ENCODE measurements around the gene NME9.

The NME9 gene

DNA sequence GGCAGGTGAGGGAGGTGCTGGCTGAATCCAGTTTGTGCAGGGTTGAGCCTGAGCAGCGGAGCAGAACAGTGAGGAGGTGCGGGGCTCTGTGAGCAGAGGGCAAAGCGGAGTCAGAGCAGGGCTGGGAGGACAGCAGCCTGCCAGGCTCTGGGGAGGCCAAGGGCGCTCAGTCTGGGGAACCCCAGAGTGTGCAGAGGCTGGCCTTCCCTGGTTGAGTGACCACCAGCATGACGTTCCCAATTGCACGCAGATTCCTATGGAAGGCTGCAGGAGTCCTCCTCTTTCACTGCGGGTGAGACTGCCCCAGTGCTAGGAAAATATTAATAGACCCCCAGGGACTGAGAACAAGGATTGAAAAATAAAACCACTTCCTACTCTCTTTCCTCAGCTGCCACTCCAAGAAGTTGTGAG is 31.9 kb upstream of the NME9 start:
- no peak for DNase-seq

- DNase-seq = no peak
Measured at GRCh38 chr3:138360869-138361525, 31.3 kb upstream of the NME9 start.

DNA sequence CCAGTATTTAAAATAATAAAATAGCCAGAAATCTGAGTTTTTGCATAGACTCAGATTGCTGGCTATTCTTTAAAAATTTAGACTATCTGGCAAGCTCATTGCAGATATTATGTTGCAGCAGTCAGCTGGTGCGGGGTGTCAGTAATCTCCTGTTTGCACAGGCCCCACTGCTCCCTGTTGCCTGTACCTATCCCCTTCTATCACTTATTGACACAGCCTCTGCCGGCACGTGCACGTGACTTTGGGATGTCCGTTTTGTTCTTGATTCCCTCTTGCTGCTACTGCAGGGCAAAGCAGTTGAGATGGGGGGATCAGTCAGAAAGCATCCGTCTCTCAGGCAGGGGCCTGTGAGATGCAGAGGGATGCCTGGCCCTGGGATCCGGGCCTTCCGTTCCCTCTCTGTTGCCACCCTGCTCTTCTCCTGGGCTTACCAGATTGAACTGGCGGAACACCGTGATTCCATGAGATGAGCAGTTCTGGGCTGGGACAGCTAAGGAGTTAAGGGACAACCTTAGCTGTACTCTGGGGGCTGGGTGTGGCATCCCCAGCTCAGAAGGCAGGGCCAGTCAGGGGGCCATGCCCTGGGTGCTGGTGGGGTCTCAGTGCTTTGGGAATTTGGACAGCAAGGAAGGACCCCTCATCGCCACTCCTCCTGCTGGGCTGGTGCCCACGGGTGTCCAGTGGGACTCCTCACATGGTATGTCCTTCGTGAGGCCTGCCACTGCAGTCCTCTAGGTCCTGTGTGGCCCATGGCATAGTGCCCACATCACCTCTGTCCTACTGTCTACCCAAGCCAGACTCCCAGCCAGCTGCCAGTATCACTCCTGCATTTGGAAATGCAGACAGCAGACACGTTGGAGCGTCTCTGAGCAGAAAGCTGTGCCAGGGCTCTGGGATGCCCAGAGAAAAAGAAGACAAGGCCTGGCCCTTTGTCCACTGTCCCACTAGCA is 30.5 kb upstream of the NME9 start:
- DNase-seq = no peak

DNA sequence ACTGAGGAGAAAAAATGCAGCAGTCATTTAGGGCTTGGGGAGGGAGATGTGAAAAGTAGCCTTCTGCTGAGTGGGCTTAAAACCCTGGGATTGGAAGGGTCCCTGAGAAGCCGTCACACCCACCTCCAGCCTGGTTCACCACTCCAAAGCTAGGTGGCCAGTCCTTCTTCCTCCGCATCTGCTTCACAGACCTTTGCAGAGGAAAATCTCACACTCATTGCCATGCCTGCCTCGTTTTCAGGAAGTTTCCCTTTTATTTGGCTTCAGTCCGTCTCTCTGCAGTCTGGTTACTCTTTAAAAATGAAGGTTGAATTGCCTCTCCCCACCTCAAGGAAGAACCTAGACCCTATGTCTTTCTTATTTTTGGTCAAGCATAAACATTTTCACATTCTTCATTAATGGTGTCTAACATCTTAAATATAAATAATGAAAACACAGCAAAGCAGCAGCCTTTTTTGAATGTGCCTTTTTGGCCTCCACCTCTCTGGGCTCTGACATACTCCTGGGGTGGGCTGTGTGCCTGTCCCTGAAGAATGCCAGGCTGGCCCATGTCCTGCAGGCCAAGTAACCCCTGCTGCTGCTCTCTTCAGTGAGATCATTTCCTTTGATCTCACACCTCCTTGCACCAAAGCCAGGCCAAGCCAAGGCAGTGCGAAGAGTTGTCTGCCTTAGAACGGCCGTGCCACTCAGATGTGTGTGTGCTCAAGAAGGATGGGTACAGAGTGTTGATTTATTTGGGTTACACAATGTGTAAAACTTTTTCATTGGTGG is 29.7 kb upstream of the NME9 start:
- no peak for DNase-seq

DNA sequence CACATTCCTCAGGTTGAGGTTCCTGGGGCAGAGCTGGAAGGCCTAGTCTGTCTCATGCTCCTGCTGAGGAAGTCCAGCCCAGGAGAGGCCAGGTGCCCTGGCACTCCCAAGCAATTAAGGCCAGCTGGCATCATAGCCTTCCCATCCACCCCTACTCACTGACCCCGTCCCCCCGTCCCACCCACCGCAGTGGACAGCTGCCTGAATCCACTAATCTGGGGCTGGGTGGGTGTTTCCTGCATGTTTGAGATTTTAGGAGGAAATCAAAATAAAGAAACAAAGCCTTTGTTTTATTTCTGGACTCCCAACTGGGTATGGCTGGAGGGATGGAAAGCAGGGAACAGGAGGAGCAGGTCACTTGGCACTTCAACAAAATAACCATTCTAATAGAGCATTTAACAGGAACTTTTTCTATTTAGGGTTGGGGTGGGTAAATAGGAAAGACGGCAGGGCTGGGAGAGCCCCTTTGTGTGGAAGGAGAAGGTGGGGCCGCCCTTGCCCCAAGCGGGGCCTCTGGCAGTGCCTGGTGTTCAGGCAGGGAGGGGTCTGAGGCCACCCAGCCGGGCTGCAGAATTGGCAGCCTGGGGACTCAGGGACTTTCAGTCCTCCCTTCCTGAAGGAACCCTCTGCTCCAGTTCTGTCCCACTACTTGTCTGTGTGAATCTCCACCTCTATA is 27.2 kb upstream of the NME9 start:
- no peak for DNase-seq

DNA sequence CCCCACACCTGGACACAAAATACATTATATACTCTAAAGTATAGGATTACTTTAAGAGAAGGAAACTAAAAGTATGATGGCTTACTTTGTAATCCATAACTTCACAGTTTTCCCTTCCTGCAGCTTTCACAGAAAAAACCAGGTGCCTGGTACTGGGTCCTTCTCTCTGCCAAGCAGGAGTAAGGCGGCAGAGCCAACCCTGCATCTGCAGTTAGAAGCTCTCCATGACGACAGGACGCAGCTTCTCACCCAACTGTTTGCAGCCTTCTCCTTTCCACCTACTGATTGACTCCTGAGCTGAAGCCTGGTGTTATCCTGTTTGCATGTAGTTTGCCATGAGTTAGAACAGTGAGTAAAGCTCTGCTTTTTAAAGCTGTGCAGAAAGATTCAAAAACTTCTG is 25.4 kb upstream of the NME9 start:
- DNase-seq = no peak

DNA sequence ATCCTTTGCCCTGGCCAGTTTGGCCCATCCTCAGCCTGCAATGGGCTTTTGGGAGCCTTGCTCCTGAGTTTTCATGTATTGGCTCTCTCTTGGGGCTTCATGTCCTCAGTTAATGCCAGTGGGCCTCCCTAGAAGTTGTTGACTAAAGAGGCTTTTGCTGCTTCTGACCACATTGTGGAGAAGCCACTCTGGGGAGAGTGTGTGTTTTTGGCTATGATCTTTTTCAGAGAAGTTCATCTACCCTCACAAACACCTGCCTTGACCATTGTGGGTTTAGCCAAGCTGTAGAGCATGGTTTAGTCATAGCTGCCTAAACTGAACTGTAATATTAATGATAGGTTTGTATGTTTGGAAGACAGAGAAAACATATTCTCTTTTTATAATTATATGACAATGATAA is 24.7 kb upstream of the NME9 start:
- no peak for DNase-seq

GRCh38 chr3:138351916-138352550 is 22.4 kb upstream of the NME9 start:
- no peak for DNase-seq

GRCh38 chr3:138351151-138351550 is 21.5 kb upstream of the NME9 start:
- DNase-seq = no peak

GRCh38 chr3:138349926-138350665 is 20.4 kb upstream of the NME9 start:
- DNase-seq = no peak

DNA sequence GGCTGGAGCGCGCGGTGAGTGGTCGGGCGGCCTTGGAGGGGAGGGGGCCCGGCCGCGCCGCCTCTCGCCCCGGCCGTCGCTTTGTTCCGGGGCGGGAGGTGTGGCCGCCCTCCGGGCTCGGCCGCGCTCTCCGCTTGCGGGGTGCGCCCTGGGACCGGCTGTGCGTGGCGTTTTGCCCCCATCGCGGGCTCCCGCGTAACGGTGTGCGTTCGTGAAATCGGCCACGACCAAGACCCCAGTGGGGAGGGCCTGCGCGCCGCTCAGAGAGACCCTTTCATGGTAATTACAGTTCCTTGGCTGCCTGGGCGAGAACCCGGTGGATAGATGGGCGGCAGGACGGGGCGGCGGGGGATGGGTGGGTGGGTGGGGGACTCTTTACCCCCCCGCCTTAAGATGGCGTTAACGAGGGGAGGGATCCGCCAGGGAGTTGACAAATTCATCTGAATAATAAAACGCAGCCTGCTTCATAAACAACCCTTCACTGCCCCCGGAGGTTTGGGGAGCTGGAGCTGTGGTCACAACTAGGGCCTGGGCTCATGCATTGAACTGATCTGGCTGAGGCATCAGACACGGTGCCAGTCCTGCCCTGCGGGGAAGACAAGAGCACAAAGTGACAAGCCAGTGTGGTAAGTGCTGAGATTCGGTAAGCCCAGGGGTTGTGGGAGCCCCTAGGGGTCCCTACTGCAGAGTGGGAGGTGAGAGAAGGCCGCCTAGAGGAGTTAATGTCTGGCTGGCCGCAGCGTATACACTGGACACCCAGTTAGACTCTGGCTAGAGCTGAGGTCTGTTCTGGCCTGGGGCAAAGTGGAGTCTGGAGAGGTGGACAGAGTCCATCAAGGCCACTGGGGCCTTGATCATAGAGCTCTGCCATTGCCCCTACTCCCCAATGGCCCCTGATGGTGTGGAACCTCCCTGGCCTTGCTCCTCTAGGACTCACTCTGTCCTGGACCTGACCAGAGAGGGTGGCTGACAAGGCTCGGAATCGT is 19.4 kb upstream of the NME9 start:
- DNase-seq = no peak

- no peak for DNase-seq
Measured at GRCh38 chr3:138347960-138348753, 18.5 kb upstream of the NME9 start, which contains the start of gene MRAS. MRAS (plus strand) TSS chr3:138348579; CDS start chr3:138372884, 24,305 bp downstream.

GRCh38 chr3:138344754-138345153 is 15.1 kb upstream of the NME9 start:
- no peak for DNase-seq

- no peak for DNase-seq
Measured at GRCh38 chr3:138340511-138340910, 10.9 kb upstream of the NME9 start.

GRCh38 chr3:138338811-138339210 is 9.2 kb upstream of the NME9 start:
- no peak for DNase-seq

DNA sequence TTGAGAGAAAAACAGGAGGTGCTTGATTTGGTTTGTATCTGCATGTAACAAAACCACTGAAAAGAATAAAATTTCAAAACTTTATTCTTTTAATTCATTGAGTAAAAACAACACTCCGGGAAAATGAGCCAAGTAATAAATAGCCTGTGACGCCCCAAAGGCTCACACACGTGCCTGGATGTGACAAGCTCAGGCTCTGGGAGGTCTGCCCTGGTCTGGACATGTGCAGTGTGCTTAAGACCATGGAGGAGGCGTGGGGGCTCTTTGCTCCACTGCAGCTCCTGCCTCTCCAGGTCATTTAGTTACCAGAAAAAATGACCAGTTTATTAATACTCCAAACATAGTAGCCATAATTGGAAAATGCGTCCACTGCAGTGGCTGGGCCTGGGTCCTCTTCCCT is 8.6 kb upstream of the NME9 start:
- DNase-seq = no peak

- no peak for DNase-seq
Measured at GRCh38 chr3:138336454-138336999, 6.9 kb upstream of the NME9 start.

DNA sequence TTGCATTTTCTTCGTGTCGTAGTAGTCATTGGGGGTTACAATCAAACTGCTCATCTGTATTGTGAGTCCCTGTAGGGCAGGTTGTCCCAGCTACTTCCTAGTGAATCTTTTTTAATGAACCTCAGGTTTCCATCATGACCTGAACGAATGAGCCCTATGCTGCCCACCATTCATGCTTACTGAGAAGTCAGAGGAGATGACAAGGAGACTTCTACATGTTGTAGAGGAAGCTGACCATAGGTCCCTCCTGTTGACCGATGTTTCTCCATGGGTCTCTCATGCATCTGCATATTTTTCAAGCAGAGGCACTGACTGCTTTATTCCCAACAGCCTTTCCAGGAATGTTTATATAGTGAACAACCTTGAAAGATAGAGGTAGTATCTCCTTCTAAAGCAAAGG is 5.0 kb upstream of the NME9 start:
- DNase-seq = no peak

DNA sequence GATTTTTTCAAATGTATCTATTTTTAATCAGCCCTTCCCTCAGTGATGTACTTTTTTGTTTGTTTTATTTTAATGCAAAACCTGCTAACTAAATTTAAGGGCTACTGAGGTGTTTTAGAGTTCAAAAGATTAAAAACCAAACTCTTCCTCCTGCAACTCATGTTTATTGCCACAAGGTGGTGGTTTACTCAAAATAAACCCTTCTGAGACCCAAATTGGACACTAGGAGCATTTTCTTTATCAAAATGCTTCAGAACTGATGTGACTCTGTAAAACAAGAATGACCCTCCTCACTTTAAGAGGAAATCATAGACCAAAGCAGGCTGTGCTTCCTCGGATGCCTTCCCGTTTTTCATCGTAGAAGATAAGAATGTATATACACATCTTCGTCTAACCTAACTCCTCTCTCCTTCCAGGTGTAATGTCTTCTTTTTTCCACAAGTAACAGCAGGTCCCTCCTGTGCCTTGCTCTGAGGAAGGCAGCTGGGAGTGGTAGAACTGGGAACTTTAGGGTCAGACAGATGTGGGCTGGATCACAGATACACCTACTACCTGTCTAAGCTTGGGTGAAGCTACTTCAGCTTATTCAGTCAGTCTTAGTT is 2.9 kb upstream of the NME9 start:
- no peak for DNase-seq

Measured in activated CD4-positive, alpha-beta T cell treated with anti-CD3 and anti-CD28 coated beads, Interleukin-2, amount 50 U/mL, for 4 hours (primary cell).